ENCODE results near the gene UBE2Z. TPM values are rescaled to one million over a fixed set of nuclear protein-coding genes. Genes with fewer than 3 reads are reported as not detected.

The UBE2Z gene
- total and polyA plus RNA-seq, 2 of the 13 experiments (the other 11 are each of a cell fraction or from before 2014, with no cell fraction given) = 63.2 to 122 TPM

DNA sequence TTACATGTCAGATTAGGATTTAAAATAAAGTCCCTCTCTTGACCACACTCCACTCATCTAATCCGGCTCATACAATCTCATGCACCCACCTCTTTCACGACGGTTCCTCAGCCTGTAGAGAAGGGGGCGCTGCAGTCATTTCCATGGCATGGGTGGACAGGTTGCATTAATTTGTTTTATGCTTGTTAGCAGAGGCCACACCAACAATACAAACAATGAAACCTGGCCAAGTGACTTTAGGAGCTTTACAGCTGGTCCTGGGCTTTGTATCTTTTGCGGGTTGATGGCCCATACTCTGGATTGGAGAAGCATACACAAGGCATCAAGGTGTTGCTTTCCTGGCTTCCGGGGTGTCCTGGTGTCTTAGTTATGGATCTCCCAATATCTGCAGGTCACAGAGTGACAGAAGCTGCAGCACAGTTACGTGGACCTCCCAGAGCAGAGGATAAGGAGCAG lies 46.1 kb downstream of the UBE2Z start (continued):
- TF ChIP-seq, protein P1, sequence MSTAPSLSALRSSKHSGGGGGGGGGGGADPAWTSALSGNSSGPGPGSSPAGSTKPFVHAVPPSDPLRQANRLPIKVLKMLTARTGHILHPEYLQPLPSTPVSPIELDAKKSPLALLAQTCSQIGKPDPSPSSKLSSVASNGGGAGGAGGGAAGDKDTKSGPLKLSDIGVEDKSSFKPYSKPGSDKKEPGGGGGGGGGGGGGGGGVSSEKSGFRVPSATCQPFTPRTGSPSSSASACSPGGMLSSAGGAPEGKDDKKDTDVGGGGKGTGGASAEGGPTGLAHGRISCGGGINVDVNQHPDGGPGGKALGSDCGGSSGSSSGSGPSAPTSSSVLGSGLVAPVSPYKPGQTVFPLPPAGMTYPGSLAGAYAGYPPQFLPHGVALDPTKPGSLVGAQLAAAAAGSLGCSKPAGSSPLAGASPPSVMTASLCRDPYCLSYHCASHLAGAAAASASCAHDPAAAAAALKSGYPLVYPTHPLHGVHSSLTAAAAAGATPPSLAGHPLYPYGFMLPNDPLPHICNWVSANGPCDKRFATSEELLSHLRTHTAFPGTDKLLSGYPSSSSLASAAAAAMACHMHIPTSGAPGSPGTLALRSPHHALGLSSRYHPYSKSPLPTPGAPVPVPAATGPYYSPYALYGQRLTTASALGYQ (CRISPR knock-in tag; IDR thresholded peaks at IDR 0.05) = no peak
- TF ChIP-seq ZSCAN22 (CRISPR knock-in tag; IDR thresholded peaks at IDR 0.05) (no peak), ARNT2 (CRISPR knock-in tag; IDR thresholded peaks at IDR 0.05; ENCODE audit: low read depth) (no peak), ZSCAN25 (CRISPR knock-in tag; IDR thresholded peaks at IDR 0.05) (peak; percentile 62; the same call in 1 of the 2 replicates), REL (CRISPR knock-in tag; conservative IDR thresholded peaks at IDR 0.05) (no peak), SKI (IDR thresholded peaks at IDR 0.05; ENCODE audit: partially characterized antibody) (no peak), ZNF780A (CRISPR knock-in tag; IDR thresholded peaks at IDR 0.05) (no peak), ZNF549 (CRISPR knock-in tag; IDR thresholded peaks at IDR 0.05) (no peak), ZNF75D (CRISPR knock-in tag; IDR thresholded peaks at IDR 0.05; ENCODE audit: borderline replicate concordance) (no peak), CEBPG (CRISPR knock-in tag; IDR thresholded peaks at IDR 0.05) (no peak), JUNB (CRISPR knock-in tag; IDR thresholded peaks at IDR 0.05; ENCODE audit: borderline replicate concordance) (no peak), KIAA2018 (CRISPR knock-in tag; IDR thresholded peaks at IDR 0.05; ENCODE audit: borderline replicate concordance) (no peak), KMT2A (CRISPR knock-in tag; IDR thresholded peaks at IDR 0.05) (peak; percentile 28; the same call in 1 of the 2 replicates)
- TF ChIP-seq, protein P2, sequence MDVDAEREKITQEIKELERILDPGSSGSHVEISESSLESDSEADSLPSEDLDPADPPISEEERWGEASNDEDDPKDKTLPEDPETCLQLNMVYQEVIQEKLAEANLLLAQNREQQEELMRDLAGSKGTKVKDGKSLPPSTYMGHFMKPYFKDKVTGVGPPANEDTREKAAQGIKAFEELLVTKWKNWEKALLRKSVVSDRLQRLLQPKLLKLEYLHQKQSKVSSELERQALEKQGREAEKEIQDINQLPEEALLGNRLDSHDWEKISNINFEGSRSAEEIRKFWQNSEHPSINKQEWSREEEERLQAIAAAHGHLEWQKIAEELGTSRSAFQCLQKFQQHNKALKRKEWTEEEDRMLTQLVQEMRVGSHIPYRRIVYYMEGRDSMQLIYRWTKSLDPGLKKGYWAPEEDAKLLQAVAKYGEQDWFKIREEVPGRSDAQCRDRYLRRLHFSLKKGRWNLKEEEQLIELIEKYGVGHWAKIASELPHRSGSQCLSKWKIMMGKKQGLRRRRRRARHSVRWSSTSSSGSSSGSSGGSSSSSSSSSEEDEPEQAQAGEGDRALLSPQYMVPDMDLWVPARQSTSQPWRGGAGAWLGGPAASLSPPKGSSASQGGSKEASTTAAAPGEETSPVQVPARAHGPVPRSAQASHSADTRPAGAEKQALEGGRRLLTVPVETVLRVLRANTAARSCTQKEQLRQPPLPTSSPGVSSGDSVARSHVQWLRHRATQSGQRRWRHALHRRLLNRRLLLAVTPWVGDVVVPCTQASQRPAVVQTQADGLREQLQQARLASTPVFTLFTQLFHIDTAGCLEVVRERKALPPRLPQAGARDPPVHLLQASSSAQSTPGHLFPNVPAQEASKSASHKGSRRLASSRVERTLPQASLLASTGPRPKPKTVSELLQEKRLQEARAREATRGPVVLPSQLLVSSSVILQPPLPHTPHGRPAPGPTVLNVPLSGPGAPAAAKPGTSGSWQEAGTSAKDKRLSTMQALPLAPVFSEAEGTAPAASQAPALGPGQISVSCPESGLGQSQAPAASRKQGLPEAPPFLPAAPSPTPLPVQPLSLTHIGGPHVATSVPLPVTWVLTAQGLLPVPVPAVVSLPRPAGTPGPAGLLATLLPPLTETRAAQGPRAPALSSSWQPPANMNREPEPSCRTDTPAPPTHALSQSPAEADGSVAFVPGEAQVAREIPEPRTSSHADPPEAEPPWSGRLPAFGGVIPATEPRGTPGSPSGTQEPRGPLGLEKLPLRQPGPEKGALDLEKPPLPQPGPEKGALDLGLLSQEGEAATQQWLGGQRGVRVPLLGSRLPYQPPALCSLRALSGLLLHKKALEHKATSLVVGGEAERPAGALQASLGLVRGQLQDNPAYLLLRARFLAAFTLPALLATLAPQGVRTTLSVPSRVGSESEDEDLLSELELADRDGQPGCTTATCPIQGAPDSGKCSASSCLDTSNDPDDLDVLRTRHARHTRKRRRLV (CRISPR knock-in tag; IDR thresholded peaks at IDR 0.05) = no peak

All from HepG2 (cell line).